Stimulated activated CD8-positive, alpha-beta memory T cell treated with anti-CD3 and anti-CD28 coated beads, Interleukin-15, amount 100 ng/mL, for 48 hours (primary cell): ENCODE measurements around the gene GPR160.
"Not testable (repeated sequence)": the region's sequence is repeated elsewhere in the genome, so short reads cannot be mapped to it uniquely, and the experiment has no call there.

Experiments
- DNase-seq, 2 donors: peaks; one replicate each; pipeline ENCODE4 v3.0.0-alpha.2; 2020; ENCODE audit warnings: low read depth in 2 of 2

GPR160 gene

GRCh38 chr3:170037463-170038433 lies at the start of gene GPR160:
Gene GPR160 (plus strand): TSS chr3:170037995. CDS start chr3:170083973, 45,978 bp downstream.
- peak; percentile 74 to 77 for DNase-seq

DNA sequence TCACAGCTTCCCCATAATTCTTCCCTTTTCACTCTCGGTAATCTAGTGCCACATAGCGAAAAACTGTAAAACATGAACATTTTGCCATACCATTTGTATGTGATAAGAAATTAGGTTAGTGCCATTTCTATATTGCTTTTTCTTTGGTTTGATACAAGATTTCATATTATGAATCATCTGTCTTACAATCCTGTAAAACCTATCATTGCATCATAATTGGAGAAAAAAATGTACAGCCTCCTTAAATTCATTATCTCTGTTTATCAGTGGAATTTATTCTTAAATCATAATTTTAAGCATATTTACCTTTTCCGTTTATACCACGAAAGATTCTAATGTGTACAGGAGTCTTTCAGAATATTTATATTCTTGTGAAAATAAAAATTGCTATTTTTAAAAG lies 47.4 kb upstream of the GPR160 start:
- DNase-seq = no peak

DNA sequence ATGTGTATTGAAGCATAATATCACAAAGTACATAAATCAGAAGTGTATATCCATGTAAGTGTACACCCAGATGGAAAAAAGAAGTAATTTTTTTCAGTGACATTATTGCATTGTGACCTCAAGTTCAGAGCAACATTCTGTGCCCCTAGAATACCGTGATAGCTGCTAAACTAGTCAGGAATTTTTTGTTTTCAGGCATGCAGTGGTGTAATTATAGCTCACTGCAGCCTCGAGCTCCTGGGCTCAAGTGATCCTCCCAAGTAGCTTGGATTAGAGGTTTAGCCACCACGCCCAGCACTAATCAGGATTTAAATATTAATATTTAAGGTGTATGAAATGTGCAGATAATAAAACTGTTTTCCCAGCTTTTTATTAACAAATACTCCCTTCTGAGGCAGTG lies 45.6 kb upstream of the GPR160 start:
- no peak for DNase-seq

DNA sequence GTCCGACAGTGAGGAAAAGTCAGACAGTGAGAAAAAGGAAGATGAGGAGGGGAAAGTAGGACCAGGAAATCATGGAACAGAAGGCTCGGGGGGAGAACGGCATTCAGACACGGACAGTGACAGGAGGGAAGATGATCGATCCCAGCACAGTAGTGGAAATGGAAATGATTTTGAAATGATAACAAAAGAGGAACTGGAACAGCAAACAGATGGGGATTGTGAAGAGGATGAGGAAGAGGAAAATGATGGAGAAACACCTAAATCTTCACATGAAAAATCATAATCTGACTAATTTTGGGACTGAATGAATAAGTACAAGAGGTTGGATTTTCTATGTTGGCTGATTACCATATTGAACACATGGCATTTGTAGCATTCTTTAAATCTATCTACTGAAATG lies 45.0 kb upstream of the GPR160 start:
- DNase-seq = no peak

DNA sequence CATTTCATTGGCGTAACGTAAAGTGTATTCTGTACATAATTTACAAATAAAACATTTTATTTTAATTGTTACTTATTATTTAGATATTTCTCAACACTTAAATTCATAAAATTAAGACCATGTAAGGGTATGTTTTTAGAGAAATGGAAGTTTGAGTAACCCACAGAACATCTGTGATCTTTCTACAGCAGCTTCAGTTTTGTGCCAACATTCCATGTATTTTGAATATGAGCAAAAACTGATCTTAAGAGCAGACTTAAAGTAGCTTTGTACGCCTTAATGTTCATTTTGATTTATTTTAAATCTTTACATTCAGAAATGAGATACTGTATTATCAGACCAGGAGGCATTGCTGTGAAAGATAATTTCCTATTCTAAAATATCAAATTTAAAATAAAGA lies 44.0 kb upstream of the GPR160 start:
- no peak for DNase-seq

- no peak for DNase-seq
Observed at GRCh38 chr3:169996063-169996462, 41.7 kb upstream of the GPR160 start.

GRCh38 chr3:169998668-169999131 lies 39.1 kb upstream of the GPR160 start:
- DNase-seq = no peak

GRCh38 chr3:169999433-169999832 lies 38.4 kb upstream of the GPR160 start:
- DNase-seq = no peak

GRCh38 chr3:170000051-170000450 lies 37.7 kb upstream of the GPR160 start:
- no peak for DNase-seq

DNA sequence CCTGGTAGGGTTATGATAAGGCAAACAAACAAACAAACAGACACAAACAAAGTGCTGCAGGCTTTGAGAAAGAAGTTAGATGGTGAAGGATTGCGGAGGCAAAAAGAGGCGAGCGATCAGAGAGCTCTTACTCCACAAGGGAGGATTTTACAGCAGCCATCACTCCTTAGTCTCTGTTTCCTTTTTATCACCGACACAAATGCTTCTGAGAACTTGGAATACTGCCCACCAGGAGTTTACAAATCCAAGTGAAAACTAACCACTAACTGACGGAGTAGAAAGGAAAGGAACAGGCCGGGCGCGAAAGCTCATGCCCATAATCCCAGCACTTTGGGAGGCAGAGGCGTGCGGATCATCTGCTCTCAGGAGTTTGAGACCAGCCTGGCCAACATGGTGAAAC lies 35.6 kb upstream of the GPR160 start:
- no peak for DNase-seq

GRCh38 chr3:170002879-170003278 lies 34.9 kb upstream of the GPR160 start:
- DNase-seq = no peak

DNA sequence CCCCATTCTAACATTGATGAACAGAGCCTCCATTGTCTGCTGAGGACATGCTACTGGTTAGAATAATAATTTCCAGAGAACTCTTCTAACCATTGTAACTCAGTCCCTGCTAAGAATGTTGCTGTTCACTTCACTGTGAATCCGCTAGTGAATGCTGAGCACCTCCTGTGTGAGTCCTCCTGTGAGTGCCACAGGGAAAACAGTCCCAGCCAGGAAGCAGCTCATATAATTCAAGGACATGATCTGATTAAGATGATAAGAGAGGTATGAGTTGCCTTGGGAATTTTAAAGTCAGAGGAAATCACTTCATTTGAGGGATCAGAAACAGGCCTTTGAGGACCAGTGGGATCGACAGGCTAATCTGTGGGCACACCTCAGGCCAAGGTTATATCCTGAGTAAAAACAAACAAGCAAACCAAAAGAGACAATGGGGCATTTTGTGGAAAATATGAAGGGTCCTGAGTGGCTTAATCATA lies 33.9 kb upstream of the GPR160 start:
- DNase-seq = no peak

- DNase-seq = no peak
Observed at GRCh38 chr3:170007031-170007663, 30.6 kb upstream of the GPR160 start.

- no peak for DNase-seq
Observed at GRCh38 chr3:170010498-170010897, 27.3 kb upstream of the GPR160 start.

GRCh38 chr3:170012683-170013400 lies 25.0 kb upstream of the GPR160 start:
- DNase-seq = no peak

GRCh38 chr3:170016057-170016456 lies 21.7 kb upstream of the GPR160 start:
- DNase-seq = no peak

- DNase-seq = not testable (repeated sequence)
Observed at GRCh38 chr3:170019306-170019705, 18.5 kb upstream of the GPR160 start.

- DNase-seq = no peak
Observed at GRCh38 chr3:170021083-170021482, 16.7 kb upstream of the GPR160 start.

GRCh38 chr3:170022336-170022735 lies 15.5 kb upstream of the GPR160 start:
- DNase-seq = no peak

DNA sequence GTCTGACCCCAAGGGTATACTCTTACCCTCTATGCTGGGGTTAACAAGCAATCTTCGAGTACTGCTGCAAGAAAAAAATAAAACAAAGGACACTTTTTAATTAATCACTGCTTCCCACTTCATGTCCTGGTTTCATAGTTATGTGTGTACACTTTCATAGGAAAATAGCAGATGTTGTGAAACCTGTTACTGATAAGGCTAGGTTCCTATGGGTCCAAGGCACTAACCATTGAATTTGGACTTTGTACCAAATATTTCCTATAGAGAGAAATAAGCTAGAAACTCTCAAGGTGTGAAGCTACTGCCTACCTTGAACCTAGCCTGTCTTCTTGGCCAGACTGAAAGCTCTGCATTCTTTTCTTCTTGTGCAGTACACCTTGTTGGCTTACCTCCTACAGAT lies 14.6 kb upstream of the GPR160 start:
- DNase-seq = no peak

DNA sequence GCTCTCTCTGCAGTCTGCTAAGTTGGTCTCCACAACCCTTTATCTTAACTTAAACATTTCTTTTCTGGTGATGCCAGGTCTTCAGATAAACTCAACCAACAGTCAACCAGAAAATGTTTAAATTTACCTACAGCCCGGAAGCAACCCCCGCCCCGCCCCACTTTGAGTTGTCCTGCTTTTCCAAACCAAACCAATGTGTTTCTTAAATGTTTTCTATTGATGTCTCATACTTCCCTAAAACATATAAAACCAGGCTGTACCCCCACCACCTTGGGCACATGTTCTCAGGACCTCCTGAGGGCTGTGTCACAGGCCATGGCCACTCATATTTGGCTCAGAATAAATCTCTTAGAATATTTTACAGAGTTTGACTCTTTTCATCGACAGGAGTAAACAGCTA lies 13.2 kb upstream of the GPR160 start:
- DNase-seq = no peak
